ENCODE results near the gene FUZ.

Gene FUZ

GRCh38 chr19:49761249-49761624 is 51.9 kb downstream of the FUZ start:
- in situ Hi-C loops (cut with HindIII; ENCODE audit: low sequenced_read_pairs), result no loop called here

DNA sequence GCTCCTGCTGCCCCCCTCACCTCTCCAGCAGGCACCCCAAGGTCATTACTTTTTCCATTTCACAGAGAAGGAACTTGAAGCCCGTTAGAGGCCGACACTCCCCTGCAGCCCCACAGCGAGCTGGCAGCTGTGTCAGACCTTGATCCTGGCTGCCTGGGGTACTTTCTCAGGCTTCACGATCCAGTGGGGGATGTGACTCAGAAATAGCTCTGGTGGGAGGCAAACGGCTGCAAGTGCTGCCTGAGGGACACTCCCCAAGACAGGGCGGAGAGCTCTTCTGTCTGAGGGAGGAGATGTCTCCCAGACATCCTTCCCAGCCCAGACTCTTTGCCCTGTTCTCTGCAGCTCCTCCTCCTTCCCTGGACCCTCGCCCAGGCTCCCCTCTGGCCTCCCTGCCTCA is 54.8 kb downstream of the FUZ start:
- in situ Hi-C loops (cut with HindIII; ENCODE audit: low sequenced_read_pairs), result no loop called here
